Endothelial cell of umbilical vein (primary cell): ENCODE results near the gene SPDYE6. TPM values are rescaled to one million over a fixed set of nuclear protein-coding genes. Genes with fewer than 3 reads are reported as not detected.
"Not testable (repeated sequence)": the region's sequence is repeated elsewhere in the genome, so short reads cannot be mapped to it uniquely, and the experiment has no call there.

Experiments
- BruUV-seq: library from RNA; stranded (reverse); fragments of 400-500 nt; replicated peaks from 2 replicates; lab custom pipeline; 2021; lab: Mats Ljungman, UMichigan
- CTCF ChIA-PET: fragments of 300-600, 350-600 bp; sonication (Branson Sonifier 250); formaldehyde crosslinking; loops from one replicate; lab custom pipeline; 2021; ENCODE audit warnings: antibody characterized with exemption, inconsistent platforms; lab: Charles Lee
- POLR2A ChIA-PET: fragments of 300-600, 350-600 bp; sonication (Branson Sonifier 250); formaldehyde crosslinking; loops from one replicate; lab custom pipeline; 2021; ENCODE audit warnings: antibody characterized with exemption, inconsistent platforms; lab: Charles Lee
- DNase-seq: peaks from one replicate; pipeline ENCODE4 v3.0.0-alpha.2; 2011; ENCODE audit warnings: low read depth, low spot score
- FAIRE-seq: peaks from 2 replicates; lab custom pipeline; 2011; peaks lifted over from hg19 to GRCh38; lab: Jason Lieb, UNC
- H2AFZ ChIP-seq: 2 replicates; pipeline ENCODE4 v1.6.0; 2012; ENCODE audit warnings: low read depth, low read length, control low read depth, inconsistent platforms
- H3K27ac ChIP-seq: 2 replicates; pipeline ENCODE4 v1.5.1; 2011; ENCODE audit warnings: low read depth, mild to moderate bottlenecking, control low read depth, low read length, moderate library complexity; ENCODE audit not compliant: insufficient read depth
- H3K27me3 ChIP-seq, 2 experiments: 2 replicates each; pipeline versions ENCODE4 v1.6.0 to v1.6.1; 2011; ENCODE audit warnings: low read length in 2 of 2, mixed read lengths in 1 of 2; ENCODE audit not compliant: control insufficient read depth in 2 of 2, insufficient read depth in 2 of 2
- H3K36me3 ChIP-seq, 2 experiments: 2 replicates in 1 of 2; 3 replicates in 1 of 2; pipeline ENCODE4 v1.5.1; 2011; ENCODE audit warnings: low read length in 2 of 2, mild to moderate bottlenecking in 1 of 2, moderate library complexity in 1 of 2; ENCODE audit not compliant: control insufficient read depth in 2 of 2, insufficient read depth in 2 of 2; ENCODE audit errors: extremely low read depth in 1 of 2
- H3K4me1 ChIP-seq: 3 replicates; pipeline ENCODE4 v1.5.1; 2011; ENCODE audit warnings: mild to moderate bottlenecking, low read length; ENCODE audit not compliant: control insufficient read depth, insufficient read depth; ENCODE audit errors: extremely low read depth
- H3K4me2 ChIP-seq: 2 replicates; pipeline ENCODE4 v1.6.1; 2011; ENCODE audit warnings: low read length, control low read depth, mixed read lengths; ENCODE audit not compliant: insufficient read depth
- H3K4me3 ChIP-seq, 3 experiments: fragments of 200-600 bp in 1 of 3; sonication (generic), shearing (Covaris generic) in 1 of 3; replicated peaks in 1 of 3; 2 replicates each; pipeline ENCODE4 v1.5.1; 2011 to 2016; ENCODE audit warnings: control low read depth in 3 of 3, low read length in 3 of 3, mild to moderate bottlenecking in 2 of 3, inconsistent platforms in 1 of 3, low read depth in 1 of 3, moderate library complexity in 1 of 3; ENCODE audit not compliant: insufficient read depth in 1 of 3
- H3K79me2 ChIP-seq: 2 replicates; pipeline ENCODE4 v1.6.0; 2012; ENCODE audit warnings: low read length, inconsistent platforms; ENCODE audit not compliant: control insufficient read depth, insufficient read depth
- H3K9ac ChIP-seq: replicated peaks from 2 replicates; pipeline ENCODE3; 2011; ENCODE audit warnings: low read length, control low read depth; ENCODE audit not compliant: insufficient read depth; ENCODE audit errors: extremely low read depth
- H3K9me1 ChIP-seq: replicated peaks from 3 replicates; pipeline ENCODE4 v1.6.0; 2011; ENCODE audit warnings: mild to moderate bottlenecking, low read length; ENCODE audit not compliant: control insufficient read depth, insufficient read depth; ENCODE audit errors: extremely low read depth
- H3K9me3 ChIP-seq: replicated peaks from 2 replicates; pipeline ENCODE4 v1.5.1; 2012; ENCODE audit warnings: low read length, inconsistent platforms; ENCODE audit not compliant: control insufficient read depth, insufficient read depth
- H4K20me1 ChIP-seq: replicated peaks from 2 replicates; pipeline ENCODE3; 2011; ENCODE audit warnings: mild to moderate bottlenecking, low read length; ENCODE audit not compliant: control insufficient read depth, insufficient read depth; ENCODE audit errors: extremely low read depth
- dilution Hi-C: fragments of 300-500 bp; cut with MboI; formaldehyde crosslinking; loops from one replicate; pipeline ENCODE4 v1.15.0; 2019; ENCODE audit warnings: low sequenced_read_pairs; ENCODE audit not compliant: extremely low pct_ligation_motif_present
- intact Hi-C: fragments of 100-400 bp; cut with micrococcal nuclease; formaldehyde crosslinking; loops from one replicate; pipeline ENCODE4 v1.10.0; 2022
- polyA plus RNA-seq, 4 experiments: library from polyadenylated mRNA; depleted of rRNA in 3 of 4; stranded (reverse) in 3 of 4; unstranded in 1 of 4; fragments of >200 nt; gene quantifications; 2 replicates each; pipeline versions ENCODE4 v1.2.1 to v1.2.3, GENCODE V29; 2011 to 2012; ENCODE audit warnings: missing spikeins in 1 of 4
- total RNA-seq: library from RNA; stranded (reverse); gene quantifications from 2 replicates; pipeline ENCODE4 v1.2.3, GENCODE V29; 2021

SPDYE6 gene
- total and polyA plus RNA-seq, 2 donors (not counting 3 experiments of a cell fraction or from before 2014, with no cell fraction given) = not detected

- DNase-seq, H3K9me3 ChIP-seq, H3K4me2 ChIP-seq, H3K9me1 ChIP-seq, H3K4me1 ChIP-seq, dilution Hi-C loops, POLR2A ChIA-PET, H3K27me3 ChIP-seq, BruUV-seq, H3K79me2 ChIP-seq, FAIRE-seq, H3K9ac ChIP-seq, H3K4me3 ChIP-seq, intact Hi-C loops, H3K27ac ChIP-seq, H4K20me1 ChIP-seq, CTCF ChIA-PET, H2AFZ ChIP-seq, H3K36me3 ChIP-seq: not testable (repeated sequence)
These were observed 9.1 kb upstream of the SPDYE6 start for GRCh38 chr7:102365390-102365789.

GRCh38 chr7:102364394-102364886 lies 8.2 kb upstream of the SPDYE6 start:
- H3K36me3 ChIP-seq, H4K20me1 ChIP-seq, CTCF ChIA-PET, FAIRE-seq, H3K9me1 ChIP-seq, H3K9ac ChIP-seq, H3K79me2 ChIP-seq, BruUV-seq, intact Hi-C loops, H3K27me3 ChIP-seq, H3K4me1 ChIP-seq, DNase-seq, H3K27ac ChIP-seq, H2AFZ ChIP-seq, POLR2A ChIA-PET, dilution Hi-C loops, H3K9me3 ChIP-seq: not testable (repeated sequence)
- H3K4me3 ChIP-seq = peak overlapping the region; percentile 38 to 92 (median 46)
- H3K4me2 ChIP-seq = peak overlapping the region; percentile 24
